Mesenchymal stem cell (in vitro differentiated cells and primary cell): ENCODE measurements around the gene TPM1.
A peak's percentile ranks its signal among the peaks of the same experiment; 100 is the strongest.

Experiments
- DNase-seq: peaks from one replicate; pipeline ENCODE4 v3.0.0-alpha.2; 2013
- H2AFZ ChIP-seq: one replicate; pipeline ENCODE4 v1.6.1; 2013; ENCODE audit warnings: low read depth, mild to moderate bottlenecking, control low read depth, inconsistent platforms, low read length, moderate library complexity
- H2AK5ac ChIP-seq: 2 replicates; pipeline ENCODE4 v1.6.1; 2013; ENCODE audit warnings: low read length, moderate library complexity, mild to moderate bottlenecking, inconsistent platforms; ENCODE audit not compliant: severe bottlenecking
- H2BK120ac ChIP-seq: one replicate; pipeline ENCODE4 v1.6.1; 2013; ENCODE audit warnings: low read depth, mild to moderate bottlenecking, inconsistent platforms, low read length, moderate library complexity
- H2BK12ac ChIP-seq, 2 experiments: one replicate each; pipeline ENCODE4 v1.6.1; 2013; ENCODE audit warnings: inconsistent platforms in 2 of 2, low read length in 2 of 2, mild to moderate bottlenecking in 2 of 2, moderate library complexity in 2 of 2, control low read depth in 1 of 2
- H2BK15ac ChIP-seq: one replicate; pipeline ENCODE4 v1.6.1; 2013; ENCODE audit warnings: mild to moderate bottlenecking, low read depth, inconsistent platforms; ENCODE audit not compliant: poor library complexity, severe bottlenecking
- H2BK5ac ChIP-seq: 2 replicates; pipeline ENCODE4 v1.6.1; 2013; ENCODE audit warnings: low read depth, mild to moderate bottlenecking, low read length, control low read depth, inconsistent platforms; ENCODE audit not compliant: poor library complexity, severe bottlenecking
- H3K14ac ChIP-seq, 2 experiments: one replicate each; pipeline ENCODE4 v1.6.1; 2013; ENCODE audit warnings: inconsistent platforms in 2 of 2, low read length in 2 of 2, control low read depth in 1 of 2, mild to moderate bottlenecking in 1 of 2, moderate library complexity in 1 of 2
- H3K18ac ChIP-seq, 2 experiments: one replicate each; pipeline ENCODE4 v1.6.1; 2013; ENCODE audit warnings: inconsistent platforms in 2 of 2, low read length in 2 of 2, control low read depth in 1 of 2, low read depth in 1 of 2, mild to moderate bottlenecking in 1 of 2
- H3K23ac ChIP-seq, 2 experiments: one replicate each; pipeline ENCODE4 v1.6.1; 2013; ENCODE audit warnings: inconsistent platforms in 2 of 2, low read length in 2 of 2, mild to moderate bottlenecking in 2 of 2, moderate library complexity in 2 of 2, control low read depth in 1 of 2
- H3K27ac ChIP-seq: 2 replicates; pipeline ENCODE4 v1.5.1; 2013; ENCODE audit warnings: mild to moderate bottlenecking, moderate library complexity, low read length, control low read depth, inconsistent platforms; ENCODE audit not compliant: poor library complexity, severe bottlenecking
- H3K27me3 ChIP-seq, 2 experiments: 2 replicates each; pipeline versions ENCODE4 v1.6.1 to v1.7.0; 2013; ENCODE audit warnings: low read length in 2 of 2, mild to moderate bottlenecking in 2 of 2, moderate library complexity in 2 of 2, control low read depth in 1 of 2, inconsistent platforms in 1 of 2; ENCODE audit not compliant: control insufficient read depth in 1 of 2, insufficient read depth in 1 of 2
- H3K36me3 ChIP-seq, 2 experiments: 2 replicates each; pipeline versions ENCODE4 v1.6.1 to v1.7.0; 2013; ENCODE audit warnings: low read length in 2 of 2, control low read depth in 1 of 2, inconsistent platforms in 1 of 2, low read depth in 1 of 2, mild to moderate bottlenecking in 1 of 2; ENCODE audit not compliant: insufficient read depth in 2 of 2, control insufficient read depth in 1 of 2
- H3K4ac ChIP-seq, 2 experiments: one replicate each; pipeline ENCODE4 v1.6.1; 2013; ENCODE audit warnings: inconsistent platforms in 2 of 2, low read length in 2 of 2, mild to moderate bottlenecking in 2 of 2, moderate library complexity in 2 of 2, control low read depth in 1 of 2, low read depth in 1 of 2
- H3K4me1 ChIP-seq: 2 replicates; pipeline ENCODE4 v1.6.1; 2013; ENCODE audit warnings: low read depth, low read length, control low read depth; ENCODE audit not compliant: control insufficient read depth, insufficient read depth
- H3K4me2 ChIP-seq: 2 replicates; pipeline ENCODE4 v1.6.1; 2013; ENCODE audit warnings: low read length, mild to moderate bottlenecking, inconsistent platforms; ENCODE audit not compliant: poor library complexity, severe bottlenecking
- H3K4me3 ChIP-seq, 2 experiments: 2 replicates each; pipeline versions ENCODE4 v1.5.1 to v1.7.0; 2013; ENCODE audit warnings: low read length in 2 of 2, mild to moderate bottlenecking in 2 of 2, control low read depth in 1 of 2, low read depth in 1 of 2; ENCODE audit not compliant: insufficient read depth in 1 of 2
- H3K79me1 ChIP-seq: replicated peaks from 2 replicates; pipeline ENCODE4 v1.6.1; 2013; ENCODE audit warnings: mild to moderate bottlenecking, control low read depth, low read length, inconsistent platforms; ENCODE audit not compliant: poor library complexity, severe bottlenecking
- H3K9ac ChIP-seq: 2 replicates; pipeline ENCODE4 v1.7.0; 2013; ENCODE audit warnings: mild to moderate bottlenecking, low read length, moderate library complexity
- H3K9me3 ChIP-seq: 2 replicates; pipeline ENCODE4 v1.7.0; 2013; ENCODE audit warnings: mild to moderate bottlenecking, low read length; ENCODE audit not compliant: control insufficient read depth
- H4K8ac ChIP-seq: one replicate; pipeline ENCODE4 v1.6.1; 2013; ENCODE audit warnings: inconsistent platforms, mild to moderate bottlenecking, low read length, moderate library complexity
- H4K91ac ChIP-seq: one replicate; pipeline ENCODE4 v1.6.1; 2013; ENCODE audit warnings: mild to moderate bottlenecking, low read length, inconsistent platforms
- WGBS: methylation state at CpG from one replicate; pipeline ENCODE4 v1.1.7; 2013; ENCODE audit warnings: mixed read lengths; 5-methylcytosine and 5-hydroxymethylcytosine counted together

TPM1 gene

GRCh38 chr15:63041402-63041973 is 1.1 kb upstream of the TPM1 start:
- Histone ChIP-seq H2BK5ac (peak overlapping the region; percentile 91), H3K14ac (peak overlapping the region in 1 of 2 experiments; percentile 19), H3K27me3 (peaks cover 0 to 5% of the 10 kb centered on the region in 2 experiments), H2AK5ac (peak overlapping the region; percentile 40), H2AFZ (no peak overlapping the region), H3K4me3 (peak overlapping the region in 1 of 2 experiments; percentile 69), H3K23ac (no peak overlapping the region), H3K4me2 (peak overlapping the region; percentile 69), H3K9me3 (no peaks in the 10 kb centered on the region), H3K4ac (peak overlapping the region in 1 of 2 experiments; percentile 56), H2BK12ac (peak overlapping the region; percentile 1 to 87), H2BK15ac (peak overlapping the region; percentile 53), H4K91ac (no peak overlapping the region), H3K79me1 (no peaks in the 10 kb centered on the region), H3K27ac (peak overlapping the region; percentile 90), H3K9ac (no peak overlapping the region), H3K18ac (peak overlapping the region; percentile 92 to 97), H4K8ac (peak overlapping the region; percentile 90), H3K4me1 (peaks cover 5% of the 10 kb centered on the region), H2BK120ac (peak overlapping the region; percentile 23), H3K36me3 (peaks cover 0 to 13% of the 10 kb centered on the region in 2 experiments)
- 41% methylated on average over 14 of the region's 14 CpGs for WGBS
- DNase-seq, result no peak

GRCh38 chr15:63042877-63043334 is 359 bp downstream of the TPM1 start:
- peak overlapping the region; percentile 57 for H4K91ac ChIP-seq
- peak overlapping the region; percentile 95 to 99 for H3K18ac ChIP-seq
- H3K4me3 ChIP-seq, result peak overlapping the region; percentile 83 to 91
- no peak overlapping the region for H3K4me2 ChIP-seq
- peak overlapping the region; percentile 96 for H2BK5ac ChIP-seq
- peak overlapping the region; percentile 8 for H2BK15ac ChIP-seq
- peaks cover 0 to 5% of the 10 kb centered on the region in 2 experiments for H3K27me3 ChIP-seq
- H2BK120ac ChIP-seq, result peak overlapping the region; percentile 76
- H3K14ac ChIP-seq, result peak overlapping the region; percentile 87 to 98
- no peak overlapping the region for H2AFZ ChIP-seq
- peak overlapping the region; percentile 84 for H3K9ac ChIP-seq
- H2AK5ac ChIP-seq, result peak overlapping the region; percentile 90
- H3K4me1 ChIP-seq, result peaks cover 5% of the 10 kb centered on the region
- H3K27ac ChIP-seq, result peak overlapping the region; percentile 100
- no peak for DNase-seq
- H2BK12ac ChIP-seq, result peak overlapping the region in 1 of 2 experiments; percentile 37
- H3K4ac ChIP-seq, result peak overlapping the region; percentile 91 to 94
- peak overlapping the region in 1 of 2 experiments; percentile 92 for H3K23ac ChIP-seq
- WGBS, result under 1% methylated on average over 31 of the region's 31 CpGs
- H4K8ac ChIP-seq, result peak overlapping the region; percentile 89
- H3K36me3 ChIP-seq, result peaks cover 0 to 19% of the 10 kb centered on the region in 2 experiments
- no peaks in the 10 kb centered on the region for H3K79me1 ChIP-seq
- H3K9me3 ChIP-seq, result no peaks in the 10 kb centered on the region

- peak overlapping the region; percentile 57 for H3K4me2 ChIP-seq
Measured at GRCh38 chr15:63043335-63044076, 959 bp downstream of the TPM1 start.

More at GRCh38 chr15:63043335-63044076, 959 bp downstream of the TPM1 start:
- peak overlapping the region; percentile 60 to 91 for H3K4ac ChIP-seq
- peak overlapping the region in 1 of 2 experiments; percentile 67 for H3K23ac ChIP-seq
- 1% methylated on average over 48 of the region's 54 CpGs for WGBS
- H2BK120ac ChIP-seq, result peak overlapping the region; percentile 77
- H3K9me3 ChIP-seq, result no peaks in the 10 kb centered on the region
- peak overlapping the region; percentile 42 for H2AFZ ChIP-seq
- H2AK5ac ChIP-seq, result peak overlapping the region; percentile 90
- H2BK15ac ChIP-seq, result peak overlapping the region; percentile 92
- peaks cover 0 to 5% of the 10 kb centered on the region in 2 experiments for H3K27me3 ChIP-seq
- H3K36me3 ChIP-seq, result peaks cover 0 to 25% of the 10 kb centered on the region in 2 experiments
- peak overlapping the region; percentile 83 to 91 for H3K4me3 ChIP-seq
- peak overlapping the region; percentile 95 to 99 for H3K18ac ChIP-seq
- peak overlapping the region; percentile 96 for H2BK5ac ChIP-seq
- H3K4me1 ChIP-seq, result peaks cover 5% of the 10 kb centered on the region
- peak overlapping the region; percentile 88 for H4K91ac ChIP-seq
- no peaks in the 10 kb centered on the region for H3K79me1 ChIP-seq
- H3K27ac ChIP-seq, result peak overlapping the region; percentile 100
- peak overlapping the region; percentile 90 to 98 for H3K14ac ChIP-seq
- peak overlapping the region; percentile 61 to 70 for H2BK12ac ChIP-seq
- peak; percentile 43 for DNase-seq
- peak overlapping the region; percentile 77 for H4K8ac ChIP-seq
- H3K9ac ChIP-seq, result peak overlapping the region; percentile 84
